ENCODE results near the gene GUSB.
"Not testable (repeated sequence)": the region's sequence is repeated elsewhere in the genome, so short reads cannot be mapped to it uniquely, and the experiment has no call there.

GRCh38 chr7:66005115-66005671 is 23.2 kb upstream of the GUSB start:
- not testable (repeated sequence) for TF ChIP-seq ZNF592 (IDR thresholded peaks at IDR 0.05); NFYB (IDR thresholded peaks at IDR 0.05; ENCODE audit: insufficient read depth, low read depth, low read length)

Measured in GM12878 (cell line).